ENCODE results near the gene TP53RK. TPM values are rescaled to one million over a fixed set of nuclear protein-coding genes. Genes with fewer than 3 reads are reported as not detected.

Gene TP53RK
- total and polyA plus RNA-seq, 2 of the 13 experiments (the other 11 are each of a cell fraction or from before 2014, with no cell fraction given) = 12.9 to 25.5 TPM

GRCh38 chr20:46638134-46638897 is 50.9 kb downstream of the TP53RK start (continued):
- TF ChIP-seq ZNF142 (CRISPR knock-in tag; IDR thresholded peaks at IDR 0.05) (no peak), NFKB2 (CRISPR knock-in tag; IDR thresholded peaks at IDR 0.05; ENCODE audit: borderline replicate concordance) (no peak; the same call in 1 of the 2 replicates), HNRNPL (IDR thresholded peaks at IDR 0.05; ENCODE audit: low read depth, low read length) (peak; percentile 99), ZBTB39 (CRISPR knock-in tag; IDR thresholded peaks at IDR 0.05) (no peak), PRDM15 (CRISPR knock-in tag; IDR thresholded peaks at IDR 0.05) (no peak; the same call in 1 of the 2 replicates), GRHL1 (CRISPR knock-in tag; conservative IDR thresholded peaks at IDR 0.05) (no peak), REXO4 (CRISPR knock-in tag; IDR thresholded peaks at IDR 0.05; ENCODE audit: borderline replicate concordance) (no peak), CAMTA2 (CRISPR knock-in tag; IDR thresholded peaks at IDR 0.05; ENCODE audit: borderline replicate concordance) (no peak), ARID3A (IDR thresholded peaks at IDR 0.05; ENCODE audit: low read depth, low read length) (no peak)

All from HepG2 (cell line).